ENCODE results near the gene RBM24. TPM values are rescaled to one million over a fixed set of nuclear protein-coding genes. Genes with fewer than 3 reads are reported as not detected.

RBM24 gene
- total RNA-seq, result 1 to 10 TPM in 2 of 6 experiments, under 1 TPM in 3, not detected in 1; 0.16 to 1.9 (median 0.60) TPM
- long read RNA-seq, result 0 reads

- Histone ChIP-seq H3K27me3 (no peaks in the 10 kb centered on the region), H3K27ac (no peak within 1 kb of the TSS), H3K9me3 (no peaks in the 10 kb centered on the region), H3K36me3 (no peaks in the 10 kb centered on the region), H3K4me1 (no peaks in the 10 kb centered on the region), H3K4me3 (peak within 1 kb of the TSS; percentile 57 to 64 (median 58))
- WGBS (ENCODE audit: insufficient coverage, low coverage, low lambda C conversion rate, missing lambda C conversion rate), result under 1% methylated on average over 13 of the region's 46 CpGs
- TF ChIP-seq, protein P1, sequence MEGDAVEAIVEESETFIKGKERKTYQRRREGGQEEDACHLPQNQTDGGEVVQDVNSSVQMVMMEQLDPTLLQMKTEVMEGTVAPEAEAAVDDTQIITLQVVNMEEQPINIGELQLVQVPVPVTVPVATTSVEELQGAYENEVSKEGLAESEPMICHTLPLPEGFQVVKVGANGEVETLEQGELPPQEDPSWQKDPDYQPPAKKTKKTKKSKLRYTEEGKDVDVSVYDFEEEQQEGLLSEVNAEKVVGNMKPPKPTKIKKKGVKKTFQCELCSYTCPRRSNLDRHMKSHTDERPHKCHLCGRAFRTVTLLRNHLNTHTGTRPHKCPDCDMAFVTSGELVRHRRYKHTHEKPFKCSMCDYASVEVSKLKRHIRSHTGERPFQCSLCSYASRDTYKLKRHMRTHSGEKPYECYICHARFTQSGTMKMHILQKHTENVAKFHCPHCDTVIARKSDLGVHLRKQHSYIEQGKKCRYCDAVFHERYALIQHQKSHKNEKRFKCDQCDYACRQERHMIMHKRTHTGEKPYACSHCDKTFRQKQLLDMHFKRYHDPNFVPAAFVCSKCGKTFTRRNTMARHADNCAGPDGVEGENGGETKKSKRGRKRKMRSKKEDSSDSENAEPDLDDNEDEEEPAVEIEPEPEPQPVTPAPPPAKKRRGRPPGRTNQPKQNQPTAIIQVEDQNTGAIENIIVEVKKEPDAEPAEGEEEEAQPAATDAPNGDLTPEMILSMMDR (IDR thresholded peaks at IDR 0.05), result peak in 3 of 4 donors; percentile 25 to 43 (median 32)
- TF ChIP-seq POLR2A (IDR thresholded peaks at IDR 0.05), result no peak
- DNase-seq, result peak; percentile 73 to 75 (median 74)
- intact Hi-C loops (cut with DNase I), result no loop called here
- peak; percentile 86 to 90 (median 86) for ATAC-seq
Observed at GRCh38 chr6:17281100-17281496, at the start of gene RBM24. Gene RBM24 (plus strand): TSS chr6:17281361. CDS start chr6:17281582, 221 bp downstream.

DNA sequence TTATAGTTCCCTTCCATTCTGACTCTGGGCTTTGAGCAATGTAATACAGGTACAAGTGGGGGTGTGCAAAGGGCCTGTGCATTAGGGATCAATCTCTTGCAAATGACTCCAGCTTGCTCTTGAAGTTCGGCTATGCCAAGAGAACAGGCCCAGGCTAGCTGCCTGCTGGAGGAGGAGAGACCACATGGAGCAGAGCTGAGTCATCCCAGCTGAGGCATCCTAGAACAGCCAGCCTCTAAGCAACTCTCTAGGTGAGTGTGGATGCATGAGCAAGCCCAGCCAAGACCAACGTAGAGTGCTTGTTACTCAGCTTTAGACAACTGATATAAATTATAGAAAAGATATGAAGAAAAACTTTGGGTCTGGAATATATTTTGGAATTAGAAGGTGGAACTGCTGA is 47.6 kb upstream of the RBM24 start:
- 55% methylated on average over 1 of the region's 2 CpGs for WGBS (ENCODE audit: insufficient coverage, low coverage, low lambda C conversion rate, missing lambda C conversion rate)
- no peaks in the 10 kb centered on the region for H3K27me3 ChIP-seq
- DNase-seq, result no peak
- no peaks in the 10 kb centered on the region for H3K4me1 ChIP-seq
- H3K36me3 ChIP-seq, result no peaks in the 10 kb centered on the region
- H3K9me3 ChIP-seq, result no peaks in the 10 kb centered on the region
- no peak overlapping the region for H3K27ac ChIP-seq
- intact Hi-C loops (cut with DNase I), result no loop called here
- no peak overlapping the region for H3K4me3 ChIP-seq
- TF ChIP-seq, protein P1 (IDR thresholded peaks at IDR 0.05), result no peak
- no peak for TF ChIP-seq POLR2A (IDR thresholded peaks at IDR 0.05)
- no peak for ATAC-seq

GRCh38 chr6:17237246-17237645 is 43.9 kb upstream of the RBM24 start:
- Histone ChIP-seq H3K4me1 (no peaks in the 10 kb centered on the region), H3K27ac (no peak overlapping the region), H3K36me3 (no peaks in the 10 kb centered on the region), H3K9me3 (no peaks in the 10 kb centered on the region), H3K4me3 (no peak overlapping the region), H3K27me3 (no peaks in the 10 kb centered on the region)
- no peak for TF ChIP-seq POLR2A (IDR thresholded peaks at IDR 0.05)
- TF ChIP-seq, protein P1 (IDR thresholded peaks at IDR 0.05), result no peak
- intact Hi-C loops (cut with DNase I), result no loop called here
- DNase-seq (no peak), ATAC-seq (no peak)
- 100% methylated on average over 1 of the region's 2 CpGs for WGBS (ENCODE audit: insufficient coverage, low coverage, low lambda C conversion rate, missing lambda C conversion rate)

DNA sequence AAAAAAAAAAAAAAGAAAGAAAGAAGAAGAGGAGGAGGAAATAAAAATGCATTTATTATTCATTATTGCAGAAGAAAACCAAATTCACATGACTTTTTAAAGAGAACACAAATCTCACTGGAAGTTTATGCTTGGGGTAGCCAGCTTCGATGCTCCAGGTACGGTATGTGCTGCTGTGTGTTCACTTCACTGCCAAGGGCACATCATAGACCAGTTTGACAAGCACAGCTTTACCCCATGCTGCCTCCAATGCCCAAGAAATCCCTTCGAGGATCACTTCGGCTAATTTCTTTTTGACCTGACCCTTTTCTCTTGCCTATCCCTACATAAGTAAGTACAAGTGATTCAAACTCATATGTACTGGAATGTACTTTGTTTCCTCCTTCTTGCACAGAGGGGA is 41.9 kb upstream of the RBM24 start:
- whole genome bisulfite sequencing (ENCODE audit: insufficient coverage, low coverage, low lambda C conversion rate, missing lambda C conversion rate), result 83% methylated on average over 4 of the region's 4 CpGs
- intact Hi-C loops (cut with DNase I), result no loop called here

More for the DNA sequence above, 41.9 kb upstream of the RBM24 start:
- no peaks in the 10 kb centered on the region for H3K9me3 ChIP-seq
- no peak overlapping the region for H3K4me3 ChIP-seq
- no peak for ATAC-seq
- H3K36me3 ChIP-seq, result no peaks in the 10 kb centered on the region
- H3K4me1 ChIP-seq, result no peaks in the 10 kb centered on the region
- DNase-seq, result no peak
- no peaks in the 10 kb centered on the region for H3K27me3 ChIP-seq
- TF ChIP-seq, protein P1 (IDR thresholded peaks at IDR 0.05), result no peak
- TF ChIP-seq POLR2A (IDR thresholded peaks at IDR 0.05), result no peak
- H3K27ac ChIP-seq, result no peak overlapping the region
